Neural crest cell (in vitro differentiated cells): ENCODE results near the gene GDPD5. TPM values are rescaled to one million over a fixed set of nuclear protein-coding genes. Genes with fewer than 3 reads are reported as not detected.

Experiments
- DNase-seq: peaks from one replicate; pipeline ENCODE4 v3.0.0; 2021; ENCODE audit warnings: low read depth, mixed read lengths, low spot score
- H3K27ac Mint-ChIP-seq: one replicate; pipeline ENCODE4 v1.8.0; 2021; ENCODE audit warnings: mild to moderate bottlenecking, mixed read lengths; ENCODE audit not compliant: unreplicated experiment
- H3K27me3 Mint-ChIP-seq: 2 replicates; pipeline ENCODE4 v1.8.0; 2021; ENCODE audit warnings: low read depth, mild to moderate bottlenecking, mixed read lengths
- H3K36me3 Mint-ChIP-seq: 2 replicates; pipeline ENCODE4 v1.8.0; 2021; ENCODE audit warnings: low read depth, mild to moderate bottlenecking, mixed read lengths
- H3K4me1 Mint-ChIP-seq: 2 replicates; pipeline ENCODE4 v1.8.0; 2021; ENCODE audit warnings: mixed read lengths
- H3K4me3 Mint-ChIP-seq: one replicate; pipeline ENCODE4 v1.8.0; 2021; ENCODE audit warnings: mild to moderate bottlenecking, mixed read lengths
- H3K9me3 Mint-ChIP-seq: 2 replicates; pipeline ENCODE4 v1.8.0; 2021; ENCODE audit warnings: mixed read lengths
- CTCF ChIP-seq: fragments of 200-600 bp; sonication (generic); conservative IDR thresholded peaks from 2 replicates; pipeline ENCODE4 v1.5.0; 2021; ENCODE audit warnings: antibody characterized with exemption, mild to moderate bottlenecking
- total RNA-seq: library from RNA; stranded (reverse); gene quantifications from 2 replicates; pipeline ENCODE4 v1.2.1, GENCODE V29; 2021

The GDPD5 gene
- total RNA-seq, 1 donor from 2014 or later = 13.3 TPM

GRCh38 chr11:75507571-75507970 lies 18.2 kb downstream of the GDPD5 start:
- H3K36me3 Mint-ChIP-seq = no peaks in the 10 kb centered on the region
- H3K4me3 Mint-ChIP-seq = no peak overlapping the region
- no peak for DNase-seq
- TF ChIP-seq CTCF = no peak
- peaks cover 31% of the 10 kb centered on the region for H3K4me1 Mint-ChIP-seq
- no peak overlapping the region for H3K27ac Mint-ChIP-seq
- no peaks in the 10 kb centered on the region for H3K9me3 Mint-ChIP-seq
- H3K27me3 Mint-ChIP-seq = no peaks in the 10 kb centered on the region

DNA sequence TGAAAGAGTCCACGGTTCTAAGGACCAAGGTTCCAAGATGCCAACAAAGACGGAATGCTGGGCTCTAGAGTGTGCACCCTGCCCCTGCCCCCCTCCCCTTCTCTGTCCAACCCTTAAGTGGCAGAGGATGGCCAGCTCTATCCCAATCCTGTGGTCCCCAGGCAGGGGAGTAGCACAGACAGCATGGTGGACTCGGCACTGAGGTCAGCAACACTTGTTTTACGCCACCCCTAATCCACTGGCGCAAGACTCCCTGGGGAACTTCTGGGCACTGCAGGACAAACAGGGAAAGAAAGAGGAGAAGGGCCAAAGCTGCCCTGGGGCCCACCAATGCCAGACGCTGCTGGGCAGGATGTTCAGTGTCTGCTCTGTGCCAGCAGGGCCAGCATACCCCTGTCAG lies 18.9 kb downstream of the GDPD5 start:
- no peak for TF ChIP-seq CTCF
- DNase-seq = no peak
- Mint-ChIP-seq H3K27me3 (no peaks in the 10 kb centered on the region), H3K36me3 (no peaks in the 10 kb centered on the region), H3K4me1 (peaks cover 28% of the 10 kb centered on the region), H3K27ac (no peak overlapping the region), H3K9me3 (no peaks in the 10 kb centered on the region), H3K4me3 (no peak overlapping the region)

DNA sequence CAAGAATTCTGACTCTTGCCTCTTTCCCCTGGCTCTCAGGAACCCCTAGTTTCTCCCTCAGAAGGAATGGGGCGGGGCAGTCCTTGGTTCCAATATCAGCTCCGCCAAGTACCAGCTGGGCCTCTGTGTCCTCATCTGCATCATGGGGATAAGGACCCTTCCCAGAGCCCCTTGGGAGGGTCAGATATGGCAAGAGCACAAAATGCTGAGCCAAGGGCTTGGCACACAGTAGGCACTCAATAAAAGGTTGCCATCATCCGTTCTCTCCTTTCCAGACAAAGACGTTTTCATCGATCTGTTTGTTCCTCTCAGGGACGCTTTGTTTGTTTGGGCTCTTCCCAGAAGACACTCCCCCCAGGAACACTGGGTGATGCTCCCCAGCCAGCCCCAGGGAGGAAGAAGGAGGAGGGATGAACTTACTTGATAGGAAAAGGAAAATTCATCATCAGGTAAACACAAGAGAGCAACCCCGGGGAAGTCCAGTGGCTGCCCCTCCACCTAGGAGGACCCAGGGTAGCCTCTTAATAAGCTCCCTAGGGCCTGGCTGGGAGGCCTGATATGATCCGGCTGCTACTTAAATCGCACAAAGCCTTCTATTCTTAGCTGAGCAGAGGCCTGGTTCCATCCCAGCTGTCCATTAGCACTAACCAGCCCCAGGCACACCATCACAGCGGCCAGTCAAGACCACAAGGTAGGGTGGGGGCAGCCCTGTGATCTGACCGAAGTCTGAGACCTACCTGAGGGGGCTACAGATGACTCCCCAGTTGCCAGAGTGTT lies 19.6 kb downstream of the GDPD5 start:
- H3K27me3 Mint-ChIP-seq = no peaks in the 10 kb centered on the region
- no peak for DNase-seq
- H3K36me3 Mint-ChIP-seq = no peaks in the 10 kb centered on the region
- H3K27ac Mint-ChIP-seq = peak overlapping the region; percentile 63
- no peaks in the 10 kb centered on the region for H3K9me3 Mint-ChIP-seq
- H3K4me3 Mint-ChIP-seq = no peak overlapping the region
- no peak for TF ChIP-seq CTCF
- H3K4me1 Mint-ChIP-seq = peaks cover 21% of the 10 kb centered on the region

DNA sequence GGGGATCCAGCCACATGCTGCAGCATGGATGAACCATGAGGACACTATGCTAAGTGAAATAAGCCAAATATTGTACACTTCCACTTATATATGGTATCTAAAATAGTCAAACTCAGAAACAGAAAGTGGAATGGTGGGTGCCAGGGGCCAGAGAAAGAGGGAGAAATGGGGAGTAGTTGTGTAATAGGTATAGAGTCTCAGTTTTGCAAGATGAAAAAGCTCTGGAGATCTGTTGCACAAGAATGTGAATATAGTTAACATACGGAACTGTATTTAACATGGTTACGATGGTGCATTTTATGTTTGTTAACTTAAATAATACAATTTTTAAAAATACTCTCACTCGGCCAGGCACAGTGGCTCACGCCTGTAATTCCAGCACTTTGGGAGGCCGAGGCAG lies 21.2 kb downstream of the GDPD5 start:
- Mint-ChIP-seq H3K36me3 (no peaks in the 10 kb centered on the region), H3K27ac (no peak overlapping the region), H3K4me1 (peaks cover 16% of the 10 kb centered on the region), H3K9me3 (no peaks in the 10 kb centered on the region), H3K27me3 (no peaks in the 10 kb centered on the region), H3K4me3 (no peak overlapping the region)
- no peak for TF ChIP-seq CTCF
- DNase-seq = no peak

DNA sequence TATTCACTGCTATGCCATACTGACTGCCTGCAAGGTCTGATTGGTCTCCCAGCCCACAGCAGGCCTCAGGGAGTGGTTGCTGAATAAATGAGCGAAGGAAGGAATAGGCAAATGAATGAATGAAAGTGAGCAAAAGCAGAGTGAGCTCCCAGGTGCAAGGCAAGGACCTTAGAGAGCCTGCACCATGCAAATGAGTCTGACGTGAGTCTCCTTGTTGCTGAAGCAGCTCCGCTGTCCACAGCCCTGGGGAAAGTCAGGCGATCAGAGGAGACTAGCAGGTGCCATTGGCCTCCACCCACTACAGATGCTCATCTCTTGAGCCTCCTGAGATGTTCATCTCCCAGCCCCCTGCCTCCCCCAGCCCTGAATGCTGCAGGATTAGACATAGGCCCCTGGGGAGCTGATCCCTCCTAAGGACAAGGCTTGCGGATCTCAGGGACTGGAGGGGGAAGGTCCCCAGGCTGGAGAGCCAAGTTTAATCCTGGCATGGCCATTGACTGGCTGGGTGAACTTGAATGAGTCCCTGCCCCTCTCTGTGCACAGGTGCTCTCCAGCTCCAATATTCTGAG lies 22.1 kb downstream of the GDPD5 start:
- no peak for DNase-seq
- Mint-ChIP-seq H3K36me3 (no peaks in the 10 kb centered on the region), H3K4me1 (peaks cover 16% of the 10 kb centered on the region), H3K27ac (no peak overlapping the region), H3K4me3 (no peak overlapping the region), H3K9me3 (no peaks in the 10 kb centered on the region), H3K27me3 (no peaks in the 10 kb centered on the region)
- TF ChIP-seq CTCF = no peak
